Esophagus squamous epithelium (tissue), 5 donors: ENCODE results near the gene HK3. TPM values are rescaled to one million over a fixed set of nuclear protein-coding genes. Genes with fewer than 3 reads are reported as not detected.

ENCODE experiments used
- DNase-seq: peaks from one replicate; lab custom pipeline; 2025; lab: John Stamatoyannopoulos, UW
- H3K27ac ChIP-seq, 4 donors: fragments of 200-600 bp; sonication (generic); one replicate each; pipeline ENCODE4 v1.5.1; 2016 to 2019; ENCODE audit warnings: mild to moderate bottlenecking in 1 of 4
- H3K27me3 ChIP-seq, 4 donors: fragments of 200-600 bp; sonication (generic); 1 replicate in 3 of 4; 2 replicates in 1 of 4; pipeline versions ENCODE4 v1.5.1 to v1.6.0; 2017 to 2021; ENCODE audit warnings: antibody characterized with exemption in 1 of 4
- H3K36me3 ChIP-seq, 3 donors: fragments of 200-600 bp; sonication (generic); one replicate each; pipeline ENCODE4 v1.5.1; 2016 to 2019
- H3K4me1 ChIP-seq, 3 donors: fragments of 200-600 bp; sonication (generic); one replicate each; pipeline ENCODE4 v1.5.1; 2017 to 2019
- H3K4me3 ChIP-seq, 4 donors: fragments of 200-600 bp; sonication (generic); 1 replicate in 3 of 4; 2 replicates in 1 of 4; pipeline ENCODE4 v1.5.1; 2016 to 2019; ENCODE audit warnings: mild to moderate bottlenecking in 2 of 4, moderate library complexity in 1 of 4
- H3K9me3 ChIP-seq, 3 donors: fragments of 200-600 bp; sonication (generic); one replicate each; pipeline ENCODE4 v1.5.1; 2016 to 2019
- POLR2A ChIP-seq, 4 donors: fragments of 450-650 bp; IDR thresholded peaks; one replicate each; pipeline ENCODE4 v1.6.1; 2017; ENCODE audit warnings: antibody characterized with exemption in 4 of 4, mild to moderate bottlenecking in 4 of 4, moderate library complexity in 3 of 4
- WGBS, 2 donors: methylation state at CpG; one replicate each; pipeline ENCODE4 v1.1.5; 2018; 5-methylcytosine and 5-hydroxymethylcytosine counted together
- intact Hi-C: fragments of 100-400 bp; cut with DNase I; formaldehyde crosslinking; loops from one replicate; pipeline ENCODE4 v1.15.0; 2022
- total RNA-seq, 4 donors: library from RNA; depleted of rRNA; stranded (reverse); fragments of >200 nt; gene quantifications; one replicate each; pipeline ENCODE4 v1.1.0, GENCODE V29; 2016
- TF ChIP-seq, protein P1 (sequence below), 6 experiments: fragments of 450-650 bp in 4 of 6; fragments of 200-600 bp in 2 of 6; sonication (generic) in 2 of 6; IDR thresholded peaks; one replicate each; pipeline ENCODE4 v1.5.1; 2016 to 2019; ENCODE audit warnings: antibody characterized with exemption in 6 of 6, mild to moderate bottlenecking in 4 of 6, moderate library complexity in 4 of 6
- donor health status: DM: yes; HTN: yes; CAD: no.

Gene HK3
- total RNA-seq, 4 donors from 2014 or later, result 1.3 to 5.7 (median 2.1) TPM; not detected in 1

DNA sequence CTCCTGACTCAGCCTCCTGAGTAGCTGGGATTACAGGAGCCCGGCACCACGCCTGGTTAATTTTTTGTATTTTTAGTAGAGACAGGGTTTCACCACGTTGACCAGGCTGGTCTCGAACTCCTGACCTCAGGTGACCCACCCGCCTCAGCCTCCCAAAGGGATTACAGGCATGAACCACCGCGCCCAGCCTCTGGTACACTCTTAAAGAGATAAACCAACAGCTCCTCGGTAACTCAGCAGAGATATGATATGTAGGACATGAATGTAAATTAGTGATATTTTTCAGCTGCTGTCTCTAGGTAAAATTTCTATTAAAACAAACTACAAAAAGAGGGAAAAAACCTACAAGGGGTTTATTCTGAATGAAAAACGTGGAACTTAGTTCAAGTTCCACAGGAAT lies 42.8 kb upstream of the HK3 start:
- 86% methylated on average over 7 to 9 of the region's 9 CpGs for WGBS, 2 donors
- TF ChIP-seq, protein P1, sequence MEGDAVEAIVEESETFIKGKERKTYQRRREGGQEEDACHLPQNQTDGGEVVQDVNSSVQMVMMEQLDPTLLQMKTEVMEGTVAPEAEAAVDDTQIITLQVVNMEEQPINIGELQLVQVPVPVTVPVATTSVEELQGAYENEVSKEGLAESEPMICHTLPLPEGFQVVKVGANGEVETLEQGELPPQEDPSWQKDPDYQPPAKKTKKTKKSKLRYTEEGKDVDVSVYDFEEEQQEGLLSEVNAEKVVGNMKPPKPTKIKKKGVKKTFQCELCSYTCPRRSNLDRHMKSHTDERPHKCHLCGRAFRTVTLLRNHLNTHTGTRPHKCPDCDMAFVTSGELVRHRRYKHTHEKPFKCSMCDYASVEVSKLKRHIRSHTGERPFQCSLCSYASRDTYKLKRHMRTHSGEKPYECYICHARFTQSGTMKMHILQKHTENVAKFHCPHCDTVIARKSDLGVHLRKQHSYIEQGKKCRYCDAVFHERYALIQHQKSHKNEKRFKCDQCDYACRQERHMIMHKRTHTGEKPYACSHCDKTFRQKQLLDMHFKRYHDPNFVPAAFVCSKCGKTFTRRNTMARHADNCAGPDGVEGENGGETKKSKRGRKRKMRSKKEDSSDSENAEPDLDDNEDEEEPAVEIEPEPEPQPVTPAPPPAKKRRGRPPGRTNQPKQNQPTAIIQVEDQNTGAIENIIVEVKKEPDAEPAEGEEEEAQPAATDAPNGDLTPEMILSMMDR (IDR thresholded peaks at IDR 0.05), result no peak
- TF ChIP-seq POLR2A (IDR thresholded peaks at IDR 0.05), result no peak
- Histone ChIP-seq H3K4me1 (peaks cover 0 to 16% (median 0%) of the 10 kb centered on the region in 3 donors), H3K27ac (no peak overlapping the region), H3K4me3 (no peak overlapping the region), H3K27me3 (no peaks in the 10 kb centered on the region), H3K36me3 (peaks cover 0 to 85% (median 3%) of the 10 kb centered on the region in 3 donors), H3K9me3 (no peaks in the 10 kb centered on the region)
- intact Hi-C loops, result no loop called here
- DNase-seq, result no peak

DNA sequence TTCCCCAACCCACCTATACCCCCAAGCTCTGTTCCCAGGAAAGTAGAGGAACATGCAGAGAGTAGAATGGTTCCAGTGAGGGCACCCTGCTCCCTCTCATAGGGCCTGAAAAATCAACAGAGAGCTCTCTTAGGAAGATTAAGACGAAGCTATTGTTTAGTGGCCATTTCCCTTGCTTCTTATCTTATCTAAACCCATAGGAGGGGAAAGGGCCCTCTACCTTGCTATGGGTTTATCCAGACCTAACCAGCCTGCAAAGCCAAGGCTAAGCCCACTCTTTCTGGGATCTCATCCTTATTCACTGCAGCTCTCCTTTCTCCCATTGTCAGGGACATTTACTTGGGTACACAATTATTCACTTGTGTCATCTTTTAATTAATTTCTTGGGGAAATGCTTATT lies 39.3 kb upstream of the HK3 start:
- no peak for DNase-seq
- TF ChIP-seq, protein P1 (IDR thresholded peaks at IDR 0.05), result no peak
- no peak for TF ChIP-seq POLR2A (IDR thresholded peaks at IDR 0.05)
- Histone ChIP-seq H3K27me3 (no peaks in the 10 kb centered on the region), H3K4me3 (no peak overlapping the region), H3K9me3 (no peaks in the 10 kb centered on the region), H3K36me3 (peaks cover 0 to 87% (median 3%) of the 10 kb centered on the region in 3 donors), H3K4me1 (no peaks in the 10 kb centered on the region), H3K27ac (no peak overlapping the region)
- intact Hi-C loops, result no loop called here
- 83 to 100% methylated on average over 1 of the region's 1 CpG for WGBS, 2 donors

DNA sequence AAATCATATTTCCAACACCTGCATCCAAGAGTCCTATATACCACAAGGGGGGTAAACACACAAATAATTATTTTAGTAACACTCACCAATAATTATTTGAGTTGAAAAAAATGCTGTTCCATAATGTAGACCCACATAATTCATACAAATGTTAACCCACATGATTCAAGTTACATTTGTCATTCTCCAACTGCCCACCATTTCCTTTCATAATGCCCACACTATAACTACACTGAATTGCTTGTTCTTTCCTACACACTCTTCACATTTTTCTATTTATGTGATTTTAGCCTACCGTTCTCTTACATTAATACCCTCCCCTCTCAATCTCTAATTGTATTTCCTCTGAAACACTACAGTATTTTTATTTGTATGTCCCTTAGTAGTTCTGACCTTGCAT lies 35.9 kb upstream of the HK3 start:
- Histone ChIP-seq H3K27me3 (no peaks in the 10 kb centered on the region), H3K4me1 (no peaks in the 10 kb centered on the region), H3K4me3 (no peak overlapping the region), H3K27ac (no peak overlapping the region), H3K36me3 (peaks cover 0 to 88% (median 7%) of the 10 kb centered on the region in 3 donors), H3K9me3 (no peaks in the 10 kb centered on the region)
- WGBS, 2 donors, result 43 to 92% methylated on average over 1 of the region's 1 CpG
- TF ChIP-seq, protein P1 (IDR thresholded peaks at IDR 0.05), result no peak
- TF ChIP-seq POLR2A (IDR thresholded peaks at IDR 0.05), result no peak
- no peak for DNase-seq
- intact Hi-C loops, result no loop called here

DNA sequence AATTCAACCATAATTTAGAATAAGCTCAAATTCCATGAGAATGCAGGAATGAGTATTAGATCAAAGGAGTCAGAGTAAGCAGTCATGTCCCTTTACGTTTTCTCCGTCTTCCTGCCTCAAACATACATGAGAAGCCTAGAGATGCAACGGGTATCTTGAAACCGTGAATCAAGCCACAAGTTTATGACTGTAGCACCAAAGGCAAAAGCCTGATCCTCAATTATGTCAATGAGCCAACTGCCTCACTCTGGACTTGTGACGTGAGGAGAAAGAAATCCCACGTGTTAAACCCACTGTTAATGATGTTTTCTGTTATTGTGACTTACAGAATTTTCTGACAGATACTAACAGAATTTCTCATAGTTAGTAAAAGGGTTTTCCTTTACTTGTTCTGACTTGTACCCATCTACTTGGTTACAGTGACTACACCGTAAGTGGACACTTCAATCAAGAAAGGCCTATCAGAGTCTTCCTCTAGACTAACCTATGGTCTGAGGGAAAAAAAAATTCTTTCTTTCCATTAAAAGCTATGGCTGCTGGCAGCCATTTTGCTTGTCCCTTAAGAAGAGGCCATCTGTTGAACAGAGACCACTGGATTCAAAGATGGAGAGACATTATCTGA lies 35.3 kb upstream of the HK3 start:
- WGBS, 2 donors, result 87 to 91% methylated on average over 7 of the region's 7 CpGs
- H3K27me3 ChIP-seq, result no peaks in the 10 kb centered on the region
- no peaks in the 10 kb centered on the region for H3K9me3 ChIP-seq
- intact Hi-C loops, result no loop called here
- H3K36me3 ChIP-seq, result peaks cover 0 to 88% (median 7%) of the 10 kb centered on the region in 3 donors
- DNase-seq, result no peak
- H3K27ac ChIP-seq, result no peak overlapping the region
- no peaks in the 10 kb centered on the region for H3K4me1 ChIP-seq
- no peak overlapping the region for H3K4me3 ChIP-seq
- TF ChIP-seq, protein P1 (IDR thresholded peaks at IDR 0.05), result no peak
- no peak for TF ChIP-seq POLR2A (IDR thresholded peaks at IDR 0.05)

DNA sequence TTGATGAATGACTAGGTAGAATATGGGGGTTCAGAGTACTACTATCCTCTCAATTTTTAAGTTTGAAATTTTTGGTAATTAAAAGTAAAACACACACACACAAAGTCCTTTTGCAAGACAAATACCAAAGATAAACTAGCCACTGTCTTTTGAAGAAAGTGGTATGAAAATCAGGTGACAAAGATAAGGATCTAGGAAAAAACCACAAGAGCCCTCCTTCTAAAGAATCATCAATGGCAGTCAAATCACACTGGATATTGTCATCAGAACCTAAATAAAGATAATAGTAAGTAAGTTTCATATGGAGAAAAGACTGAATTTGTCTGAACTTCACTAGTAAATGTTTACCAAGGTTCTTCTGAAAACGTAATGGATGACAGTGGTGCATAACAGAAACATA lies 30.5 kb upstream of the HK3 start:
- DNase-seq, result no peak
- no peaks in the 10 kb centered on the region for H3K9me3 ChIP-seq
- H3K4me1 ChIP-seq, result peaks cover 0 to 13% (median 0%) of the 10 kb centered on the region in 3 donors
- H3K27ac ChIP-seq, result no peak overlapping the region
- intact Hi-C loops, result no loop called here
- peaks cover 0 to 62% (median 4%) of the 10 kb centered on the region in 3 donors for H3K36me3 ChIP-seq
- 78 to 90% methylated on average over 1 of the region's 1 CpG for WGBS, 2 donors
- TF ChIP-seq POLR2A (IDR thresholded peaks at IDR 0.05), result no peak
- TF ChIP-seq, protein P1 (IDR thresholded peaks at IDR 0.05), result no peak
- no peak overlapping the region for H3K4me3 ChIP-seq
- H3K27me3 ChIP-seq, result no peaks in the 10 kb centered on the region
